HEK293 (cell line): ENCODE measurements around the gene AQP10.

ENCODE experiments used
- HOXD13 ChIP-seq: sonication (generic); formaldehyde crosslinking; IDR thresholded peaks from 2 replicates; pipeline ENCODE4 v1.8.0; 2022; ENCODE audit warnings: missing genetic modification reagents, borderline replicate concordance
- KLF17 ChIP-seq: fragments of 450-650 bp; formaldehyde crosslinking; IDR thresholded peaks from 2 replicates; pipeline ENCODE4 v1.5.1; 2016; ENCODE audit warnings: missing biosample characterization, missing genetic modification characterization
- MEIS1 ChIP-seq: sonication (generic); formaldehyde crosslinking; IDR thresholded peaks from 2 replicates; pipeline ENCODE4 v1.8.1; 2022; ENCODE audit warnings: missing genetic modification reagents, mild to moderate bottlenecking, borderline replicate concordance
- PRDM2 ChIP-seq: fragments of 450-650 bp; formaldehyde crosslinking; IDR thresholded peaks from 2 replicates; pipeline ENCODE4 v1.5.1; 2016; ENCODE audit warnings: missing biosample characterization, missing genetic modification characterization, borderline replicate concordance
- SP3 ChIP-seq: fragments of 450-650 bp; formaldehyde crosslinking; IDR thresholded peaks from 2 replicates; pipeline ENCODE4 v1.5.1; 2016; ENCODE audit warnings: missing biosample characterization, missing genetic modification characterization
- SP7 ChIP-seq: fragments of 450-650 bp; formaldehyde crosslinking; IDR thresholded peaks from 2 replicates; pipeline ENCODE4 v1.5.1; 2016; ENCODE audit warnings: missing biosample characterization, missing genetic modification characterization
- ZBTB48 ChIP-seq: fragments of 450-650 bp; formaldehyde crosslinking; IDR thresholded peaks from 2 replicates; pipeline ENCODE4 v1.5.1; 2016; ENCODE audit warnings: missing biosample characterization, missing genetic modification characterization
- ZFHX2 ChIP-seq: fragments of 450-650 bp; formaldehyde crosslinking; conservative IDR thresholded peaks from 2 replicates; pipeline ENCODE4 v1.5.1; 2016; ENCODE audit warnings: missing biosample characterization, missing genetic modification characterization
- ZNF16 ChIP-seq: fragments of 450-650 bp; formaldehyde crosslinking; IDR thresholded peaks from 2 replicates; pipeline ENCODE4 v1.5.1; 2016; ENCODE audit warnings: low read depth, missing biosample characterization, missing genetic modification characterization
- ZNF169 ChIP-seq: fragments of 450-650 bp; formaldehyde crosslinking; IDR thresholded peaks from 2 replicates; pipeline ENCODE4 v1.5.1; 2016; ENCODE audit warnings: missing biosample characterization, missing genetic modification characterization
- ZNF23 ChIP-seq: fragments of 450-650 bp; formaldehyde crosslinking; IDR thresholded peaks from 2 replicates; pipeline ENCODE4 v1.5.1; 2016; ENCODE audit warnings: missing biosample characterization, missing genetic modification characterization, borderline replicate concordance
- ZNF292 ChIP-seq: fragments of 450-650 bp; formaldehyde crosslinking; IDR thresholded peaks from 2 replicates; pipeline ENCODE4 v1.5.1; 2016; ENCODE audit warnings: low read depth, missing biosample characterization, missing genetic modification characterization, borderline replicate concordance
- ZNF341 ChIP-seq: fragments of 450-650 bp; formaldehyde crosslinking; IDR thresholded peaks from 2 replicates; pipeline ENCODE4; 2016; ENCODE audit warnings: low read depth, missing biosample characterization, missing genetic modification characterization
- ZNF394 ChIP-seq: fragments of 450-650 bp; formaldehyde crosslinking; IDR thresholded peaks from 2 replicates; pipeline ENCODE4 v1.5.1; 2016; ENCODE audit warnings: missing biosample characterization, missing genetic modification characterization, mild to moderate bottlenecking, moderate library complexity, borderline replicate concordance
- ZNF416 ChIP-seq: fragments of 450-650 bp; formaldehyde crosslinking; IDR thresholded peaks from 2 replicates; pipeline ENCODE4 v1.5.1; 2016; ENCODE audit warnings: missing biosample characterization, missing genetic modification characterization
- ZNF48 ChIP-seq: fragments of 450-650 bp; formaldehyde crosslinking; IDR thresholded peaks from 2 replicates; pipeline ENCODE4 v1.5.1; 2016; ENCODE audit warnings: missing biosample characterization, missing genetic modification characterization
- ZNF501 ChIP-seq: fragments of 450-650 bp; formaldehyde crosslinking; IDR thresholded peaks from 2 replicates; pipeline ENCODE4 v1.5.1; 2016; ENCODE audit warnings: missing biosample characterization, missing genetic modification characterization
- ZNF510 ChIP-seq: fragments of 450-650 bp; formaldehyde crosslinking; IDR thresholded peaks from 2 replicates; pipeline ENCODE4 v1.5.1; 2018; ENCODE audit warnings: mild to moderate bottlenecking, missing genetic modification characterization, missing biosample characterization; ENCODE audit not compliant: insufficient replicate concordance
- ZNF518A ChIP-seq: fragments of 450-650 bp; formaldehyde crosslinking; conservative IDR thresholded peaks from 2 replicates; pipeline ENCODE4 v1.5.1; 2016; ENCODE audit warnings: low read depth, missing biosample characterization, missing genetic modification characterization
- ZNF521 ChIP-seq: fragments of 450-650 bp; formaldehyde crosslinking; IDR thresholded peaks from 2 replicates; pipeline ENCODE4 v1.5.1; 2017; ENCODE audit warnings: missing biosample characterization, mild to moderate bottlenecking, missing genetic modification characterization
- ZNF580 ChIP-seq: fragments of 450-650 bp; formaldehyde crosslinking; IDR thresholded peaks from 2 replicates; pipeline ENCODE4 v1.5.1; 2016; ENCODE audit warnings: missing biosample characterization, missing genetic modification characterization
- ZNF623 ChIP-seq: fragments of 450-650 bp; formaldehyde crosslinking; IDR thresholded peaks from 2 replicates; pipeline ENCODE4 v1.5.1; 2016; ENCODE audit warnings: missing biosample characterization, missing genetic modification characterization
- ZNF785 ChIP-seq: fragments of 450-650 bp; formaldehyde crosslinking; IDR thresholded peaks from 2 replicates; pipeline ENCODE4 v1.5.1; 2016; ENCODE audit warnings: missing biosample characterization, missing genetic modification characterization
- ZNF837 ChIP-seq: fragments of 450-650 bp; formaldehyde crosslinking; IDR thresholded peaks from 2 replicates; pipeline ENCODE4 v1.5.1; 2016; ENCODE audit warnings: missing biosample characterization, missing genetic modification characterization
- ZSCAN18 ChIP-seq: fragments of 450-650 bp; formaldehyde crosslinking; IDR thresholded peaks from 2 replicates; pipeline ENCODE4 v1.5.1; 2016; ENCODE audit warnings: missing biosample characterization, missing genetic modification characterization
- ZSCAN30 ChIP-seq: fragments of 450-650 bp; IDR thresholded peaks from 2 replicates; pipeline ENCODE4 v1.5.1; 2018; ENCODE audit warnings: missing biosample characterization, mild to moderate bottlenecking, missing genetic modification characterization, moderate library complexity

The AQP10 gene

GRCh38 chr1:154352581-154353459, 31.9 kb downstream of the AQP10 start (continued):
- TF ChIP-seq ZNF510 (tag by site-specific recombination) (no peak), MEIS1 (CRISPR knock-in tag) (no peak), ZNF837 (no peak), ZNF623 (tag by site-specific recombination) (0 out of 2 replicates have a peak, but pooled peaks have one; percentile 5), ZNF48 (no peak), SP3 (peak; percentile 85), KLF17 (tag by site-specific recombination) (peak; percentile 42), ZNF169 (tag by site-specific recombination) (no peak), ZNF518A (tag by site-specific recombination) (no peak), ZNF341 (tag by site-specific recombination) (peak; percentile 47), PRDM2 (tag by site-specific recombination) (no peak), ZNF501 (tag by site-specific recombination) (no peak; the same call in 1 of the 2 replicates), ZNF292 (no peak), ZNF16 (tag by site-specific recombination) (no peak), ZNF23 (tag by site-specific recombination) (no peak), ZNF521 (tag by site-specific recombination) (no peak), ZNF785 (tag by site-specific recombination) (no peak), ZNF416 (tag by site-specific recombination) (no peak), ZBTB48 (tag by site-specific recombination) (peak; percentile 91), SP7 (tag by site-specific recombination) (peak; percentile 60), ZNF394 (peak; percentile 61; the same call in 1 of the 2 replicates), ZSCAN30 (tag by site-specific recombination) (0 out of 2 replicates have a peak, but pooled peaks have one; percentile 19), ZNF580 (tag by site-specific recombination) (no peak), ZFHX2 (tag by site-specific recombination) (peak; percentile 82), ZSCAN18 (tag by site-specific recombination) (no peak), HOXD13 (no peak)
